GM19023 (cell line): ENCODE measurements around the gene TASOR2.
A peak's percentile ranks its signal among the peaks of the same experiment; 100 is the strongest.

Experiments
- ATAC-seq: cut with Tn5 transposase; IDR thresholded peaks from one replicate; pipeline ENCODE4 v1.9.1; 2021; ENCODE audit warnings: mild to moderate bottlenecking, moderate library complexity; ENCODE audit not compliant: unreplicated experiment

Gene TASOR2

GRCh38 chr10:5684318-5684970 is at the start of gene TASOR2:
Gene TASOR2 (plus strand): TSS chr10:5684838. CDS start chr10:5720643, 35,805 bp downstream.
- peak; percentile 78 for ATAC-seq

DNA sequence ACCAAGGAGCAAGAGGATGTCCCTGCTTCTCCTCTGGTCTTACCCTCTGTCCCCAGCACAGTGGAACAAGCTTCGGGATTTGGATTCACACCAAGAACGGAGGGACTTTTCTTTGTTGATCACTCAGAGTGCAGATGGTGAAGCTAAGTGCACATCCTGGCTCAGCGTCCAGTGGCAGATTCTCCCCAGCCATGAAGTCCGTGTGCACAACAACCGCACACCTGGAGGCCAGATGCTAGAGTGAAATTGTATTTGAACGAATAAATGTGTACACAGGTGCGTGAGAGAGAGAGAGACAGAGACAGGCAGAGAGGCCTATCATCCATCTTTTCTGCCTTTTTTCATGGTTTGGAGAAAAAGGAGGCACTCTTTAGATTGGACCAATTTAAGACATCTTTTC is 49.7 kb upstream of the TASOR2 start:
- ATAC-seq: no peak

GRCh38 chr10:5638494-5638893 is 46.1 kb upstream of the TASOR2 start:
- no peak for ATAC-seq

GRCh38 chr10:5639066-5639465 is 45.6 kb upstream of the TASOR2 start:
- ATAC-seq: no peak

DNA sequence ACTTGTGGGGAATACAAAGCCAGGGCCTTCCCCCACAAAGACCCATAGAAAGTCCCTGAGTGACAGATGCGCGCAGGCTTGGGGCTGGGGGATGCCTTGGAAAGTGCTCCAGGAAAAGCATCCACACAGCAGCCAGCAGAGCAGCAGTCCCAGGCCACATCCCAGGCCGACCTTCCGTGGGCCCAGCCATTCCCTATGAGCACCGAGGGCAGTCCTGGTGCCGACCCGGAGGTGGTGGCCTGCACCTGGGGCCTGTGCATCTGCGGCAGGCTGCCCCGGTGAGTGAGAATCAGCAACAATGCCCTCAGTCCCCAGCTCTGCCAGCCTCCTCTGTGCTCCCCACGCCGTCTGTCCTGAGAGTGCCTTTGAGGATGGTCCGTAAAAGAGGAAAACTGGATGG is 44.6 kb upstream of the TASOR2 start:
- ATAC-seq: no peak

- ATAC-seq: no peak
Observed at GRCh38 chr10:5640501-5640900, 44.1 kb upstream of the TASOR2 start.

DNA sequence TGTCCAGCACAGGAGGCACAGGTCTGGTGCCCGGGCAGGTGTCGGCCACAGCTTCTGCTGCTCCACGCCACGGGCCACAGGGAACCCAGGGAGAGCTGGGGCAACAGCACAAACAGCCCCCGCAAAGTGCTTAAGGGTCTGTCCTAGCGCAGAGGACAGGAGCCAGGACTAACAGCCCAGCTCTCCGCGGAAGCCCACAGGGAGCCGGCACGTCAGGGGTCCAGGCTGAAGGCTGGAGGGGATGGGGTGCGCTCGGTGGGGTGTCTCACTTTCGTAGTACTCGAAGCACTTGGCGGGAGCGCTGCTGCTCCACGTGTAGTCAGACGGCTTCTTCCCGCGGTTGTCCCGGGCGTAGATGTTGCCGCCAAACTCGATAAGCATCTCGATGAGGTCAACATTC is 43.1 kb upstream of the TASOR2 start:
- ATAC-seq: no peak

GRCh38 chr10:5643346-5644067 is 41.1 kb upstream of the TASOR2 start:
- ATAC-seq: no peak

- no peak for ATAC-seq
Observed at GRCh38 chr10:5644930-5645329, 39.7 kb upstream of the TASOR2 start.

DNA sequence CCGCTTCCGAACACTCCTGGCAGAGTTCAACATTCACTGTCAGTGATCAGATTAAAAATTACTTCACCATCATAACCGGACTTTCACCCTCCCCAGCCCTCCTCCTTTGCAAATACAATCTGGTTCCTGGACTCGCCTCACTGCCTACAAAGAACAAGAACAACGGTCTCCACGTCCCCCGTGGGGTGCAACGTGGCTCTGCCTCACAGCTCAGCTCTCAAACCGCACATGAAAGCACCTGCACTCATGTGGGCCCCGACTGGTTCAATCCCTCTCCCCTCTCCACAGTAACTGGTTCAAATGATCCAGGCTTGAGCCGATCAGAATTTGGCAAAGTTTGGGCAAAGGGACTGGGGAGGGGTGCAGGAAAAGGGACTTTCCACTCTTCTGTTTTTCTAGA is 39.3 kb upstream of the TASOR2 start:
- ATAC-seq: no peak

GRCh38 chr10:5645944-5646617 is 38.6 kb upstream of the TASOR2 start:
- ATAC-seq: no peak

DNA sequence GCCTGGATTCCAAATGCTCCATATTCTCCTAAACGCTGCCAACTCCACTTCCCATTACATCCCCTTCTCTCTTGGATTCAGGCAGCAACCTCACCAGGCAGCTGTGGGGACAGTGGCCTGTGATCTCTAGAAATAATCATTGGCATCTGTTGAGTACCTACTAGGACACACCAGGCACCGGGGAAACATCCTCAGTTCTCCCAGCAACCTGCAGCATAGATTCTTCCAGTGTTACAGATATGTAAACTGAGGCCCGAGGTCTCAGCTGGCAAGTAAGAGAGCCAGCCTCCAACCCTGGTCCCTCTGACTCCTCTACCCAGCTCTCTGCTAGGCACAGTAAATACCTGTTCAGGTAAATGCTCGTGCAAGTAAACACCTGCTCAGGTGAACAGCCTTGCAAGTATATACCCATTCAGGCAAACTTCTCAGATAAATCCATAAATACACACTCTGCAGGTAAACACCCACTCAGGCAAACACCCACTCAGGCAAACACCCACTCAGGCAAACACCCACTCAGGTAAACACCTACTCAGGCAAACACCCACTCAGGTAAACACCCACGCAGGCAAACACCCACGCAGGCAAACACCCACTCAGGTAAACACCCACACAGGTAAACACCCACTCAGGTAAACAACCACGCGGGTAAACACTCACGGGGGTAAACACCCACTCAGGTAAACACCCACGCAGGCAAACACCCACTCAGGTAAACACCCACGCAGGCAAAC is 37.0 kb upstream of the TASOR2 start:
- ATAC-seq: no peak

GRCh38 chr10:5648494-5649457 is 35.9 kb upstream of the TASOR2 start:
- ATAC-seq: no peak

GRCh38 chr10:5649746-5650145 is 34.9 kb upstream of the TASOR2 start:
- no peak for ATAC-seq

DNA sequence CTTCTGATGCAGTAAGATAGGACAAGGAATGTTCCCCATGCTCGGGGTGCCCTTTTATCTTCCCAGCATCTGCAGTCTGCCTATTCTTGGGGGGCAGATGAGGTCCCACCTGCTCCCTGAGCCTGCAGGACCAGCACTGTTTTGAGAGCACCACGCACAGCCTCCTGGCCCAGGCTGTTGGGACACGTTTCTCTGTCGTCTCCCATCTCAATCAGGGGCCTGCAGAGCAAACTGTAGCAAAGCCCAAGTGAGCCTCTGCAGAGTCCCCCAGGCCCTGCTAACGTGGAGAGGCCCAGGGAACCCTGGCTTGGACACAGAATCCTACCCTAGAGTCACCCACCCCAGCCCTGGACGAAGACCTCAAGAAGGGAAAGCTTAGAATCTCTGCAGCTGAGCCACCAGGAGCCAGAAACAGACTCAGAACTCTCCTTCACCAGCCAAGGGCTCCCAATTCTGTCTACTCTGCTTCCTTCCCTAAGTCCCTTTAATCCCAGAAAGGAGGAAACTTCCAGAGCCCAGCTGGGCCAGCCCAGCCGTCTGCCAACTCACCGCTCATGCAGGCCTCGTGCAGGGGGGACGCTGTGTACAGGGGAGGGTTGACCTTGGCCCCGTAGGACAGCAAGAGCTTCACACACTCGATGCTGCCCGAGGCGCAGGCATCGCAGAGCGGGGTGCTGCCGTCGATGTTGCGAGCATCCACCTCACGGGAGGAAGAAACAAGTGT is 33.8 kb upstream of the TASOR2 start:
- ATAC-seq: no peak

DNA sequence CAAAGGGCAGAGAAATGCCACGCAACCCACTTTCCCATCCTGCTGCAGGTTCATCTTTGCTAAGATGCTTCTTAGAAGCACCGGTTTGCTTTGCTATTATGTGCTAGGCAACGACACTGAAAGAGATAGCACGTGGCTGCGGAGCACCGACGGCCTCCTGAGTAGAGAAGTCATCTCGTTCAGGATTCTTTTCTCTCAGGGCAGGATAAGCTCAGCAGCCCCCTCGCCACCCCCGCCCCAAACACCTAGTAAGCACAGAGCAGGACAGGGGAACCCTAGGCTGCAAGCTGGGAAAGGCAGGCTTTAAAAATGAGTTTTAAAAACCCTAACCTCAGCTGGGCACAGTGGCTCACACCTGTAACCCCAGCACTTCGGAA is 33.3 kb upstream of the TASOR2 start:
- no peak for ATAC-seq

DNA sequence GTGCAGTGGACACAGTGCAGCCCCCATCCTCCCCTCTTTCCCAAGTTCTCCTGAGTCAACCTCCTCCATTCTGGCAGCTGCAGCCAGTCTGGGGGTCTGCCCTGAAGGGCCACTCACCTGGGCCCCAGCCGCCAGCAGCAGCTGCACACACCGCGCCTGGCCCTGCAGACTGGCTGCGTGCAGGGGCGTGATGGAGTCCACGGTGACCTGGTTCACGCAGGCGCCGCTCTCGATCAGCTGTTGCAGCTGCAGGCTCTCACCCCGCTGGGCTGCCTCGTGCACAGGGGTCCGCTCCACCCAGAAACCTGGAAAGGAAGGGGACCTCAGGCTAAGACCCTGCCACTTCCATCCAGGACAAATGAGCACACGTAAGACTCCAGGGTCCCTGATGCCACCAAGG is 31.9 kb upstream of the TASOR2 start:
- no peak for ATAC-seq

DNA sequence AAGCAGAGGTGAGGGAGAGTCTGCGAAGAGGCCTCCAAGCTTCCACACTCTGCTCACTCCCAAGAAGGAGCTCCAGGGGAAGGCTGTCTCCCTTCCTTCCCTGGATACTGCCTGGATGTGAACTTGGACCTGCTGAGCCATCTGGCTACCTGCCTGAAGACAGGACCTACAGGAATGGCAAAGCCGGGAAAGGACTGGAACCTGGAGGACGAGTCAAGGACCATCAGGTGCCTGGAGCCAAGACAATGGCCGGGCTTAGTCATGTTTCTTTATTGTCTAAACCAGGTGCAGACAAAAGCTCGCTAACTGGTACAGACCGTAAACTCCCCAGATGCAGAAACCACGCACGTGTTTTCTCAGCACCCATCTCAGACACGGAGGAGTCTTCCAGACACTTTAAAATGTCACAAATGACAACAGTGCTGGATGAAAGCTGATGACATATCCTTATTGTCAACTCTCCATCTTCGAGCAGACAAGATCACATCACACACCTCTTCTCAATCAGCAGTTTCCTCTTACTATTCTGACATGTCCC is 30.4 kb upstream of the TASOR2 start:
- ATAC-seq: no peak

GRCh38 chr10:5655121-5655520 is 29.5 kb upstream of the TASOR2 start:
- no peak for ATAC-seq
